ENCODE measurements around the gene CDK6. TPM values are rescaled to one million over a fixed set of nuclear protein-coding genes. Genes with fewer than 3 reads are reported as not detected.

The CDK6 gene
- total and polyA plus RNA-seq, 10 of the 15 experiments (the other 5 are each of a cell fraction or from before 2014, with no cell fraction given), result 8.0 to 118 (median 45.8) TPM

DNA sequence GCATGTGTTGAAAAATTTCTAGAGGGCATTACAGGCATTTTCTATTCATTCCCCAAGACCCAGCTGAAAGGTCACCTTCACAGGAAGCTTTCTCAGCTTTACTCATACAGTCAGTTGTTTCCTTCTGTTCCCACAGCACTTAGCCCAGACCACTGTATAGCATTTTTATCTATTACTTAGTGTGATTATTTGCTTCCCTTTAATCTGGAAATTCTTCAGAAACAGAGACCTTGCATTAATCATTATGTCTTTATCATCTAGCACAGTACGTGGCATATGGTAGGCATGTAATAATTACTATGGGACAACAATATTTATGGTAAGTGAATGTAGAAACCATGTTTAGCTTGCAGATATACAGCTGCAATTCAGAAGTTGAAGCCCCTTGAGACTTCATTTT, 38.2 kb upstream of the CDK6 start:
- no peak for ATAC-seq
- POLR2A ChIA-PET, result no interaction called here
- 90% methylated on average over 1 of the region's 1 CpG for WGBS (ENCODE audit: insufficient coverage, insufficient replicate concordance, low lambda C conversion rate, missing lambda C conversion rate)
- TF ChIP-seq, protein P1, sequence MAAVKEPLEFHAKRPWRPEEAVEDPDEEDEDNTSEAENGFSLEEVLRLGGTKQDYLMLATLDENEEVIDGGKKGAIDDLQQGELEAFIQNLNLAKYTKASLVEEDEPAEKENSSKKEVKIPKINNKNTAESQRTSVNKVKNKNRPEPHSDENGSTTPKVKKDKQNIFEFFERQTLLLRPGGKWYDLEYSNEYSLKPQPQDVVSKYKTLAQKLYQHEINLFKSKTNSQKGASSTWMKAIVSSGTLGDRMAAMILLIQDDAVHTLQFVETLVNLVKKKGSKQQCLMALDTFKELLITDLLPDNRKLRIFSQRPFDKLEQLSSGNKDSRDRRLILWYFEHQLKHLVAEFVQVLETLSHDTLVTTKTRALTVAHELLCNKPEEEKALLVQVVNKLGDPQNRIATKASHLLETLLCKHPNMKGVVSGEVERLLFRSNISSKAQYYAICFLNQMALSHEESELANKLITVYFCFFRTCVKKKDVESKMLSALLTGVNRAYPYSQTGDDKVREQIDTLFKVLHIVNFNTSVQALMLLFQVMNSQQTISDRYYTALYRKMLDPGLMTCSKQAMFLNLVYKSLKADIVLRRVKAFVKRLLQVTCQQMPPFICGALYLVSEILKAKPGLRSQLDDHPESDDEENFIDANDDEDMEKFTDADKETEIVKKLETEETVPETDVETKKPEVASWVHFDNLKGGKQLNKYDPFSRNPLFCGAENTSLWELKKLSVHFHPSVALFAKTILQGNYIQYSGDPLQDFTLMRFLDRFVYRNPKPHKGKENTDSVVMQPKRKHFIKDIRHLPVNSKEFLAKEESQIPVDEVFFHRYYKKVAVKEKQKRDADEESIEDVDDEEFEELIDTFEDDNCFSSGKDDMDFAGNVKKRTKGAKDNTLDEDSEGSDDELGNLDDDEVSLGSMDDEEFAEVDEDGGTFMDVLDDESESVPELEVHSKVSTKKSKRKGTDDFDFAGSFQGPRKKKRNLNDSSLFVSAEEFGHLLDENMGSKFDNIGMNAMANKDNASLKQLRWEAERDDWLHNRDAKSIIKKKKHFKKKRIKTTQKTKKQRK (IDR thresholded peaks at IDR 0.05; ENCODE audit: low read depth, low read length), result no peak
- TF ChIP-seq ETV6 (conservative IDR thresholded peaks at IDR 0.05 in 1 of 2, IDR thresholded peaks at IDR 0.05 in 1 of 2; ENCODE audit: borderline replicate concordance in 1 of 2, low read depth in 1 of 2) (no peak), ATF7 (IDR thresholded peaks at IDR 0.05; ENCODE audit: low read depth) (no peak), HDGF (IDR thresholded peaks at IDR 0.05) (no peak), RUNX3 (IDR thresholded peaks at IDR 0.05; ENCODE audit: low read length) (no peak)
- TF ChIP-seq, protein P2, sequence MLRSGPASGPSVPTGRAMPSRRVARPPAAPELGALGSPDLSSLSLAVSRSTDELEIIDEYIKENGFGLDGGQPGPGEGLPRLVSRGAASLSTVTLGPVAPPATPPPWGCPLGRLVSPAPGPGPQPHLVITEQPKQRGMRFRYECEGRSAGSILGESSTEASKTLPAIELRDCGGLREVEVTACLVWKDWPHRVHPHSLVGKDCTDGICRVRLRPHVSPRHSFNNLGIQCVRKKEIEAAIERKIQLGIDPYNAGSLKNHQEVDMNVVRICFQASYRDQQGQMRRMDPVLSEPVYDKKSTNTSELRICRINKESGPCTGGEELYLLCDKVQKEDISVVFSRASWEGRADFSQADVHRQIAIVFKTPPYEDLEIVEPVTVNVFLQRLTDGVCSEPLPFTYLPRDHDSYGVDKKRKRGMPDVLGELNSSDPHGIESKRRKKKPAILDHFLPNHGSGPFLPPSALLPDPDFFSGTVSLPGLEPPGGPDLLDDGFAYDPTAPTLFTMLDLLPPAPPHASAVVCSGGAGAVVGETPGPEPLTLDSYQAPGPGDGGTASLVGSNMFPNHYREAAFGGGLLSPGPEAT (IDR thresholded peaks at IDR 0.05; ENCODE audit: low read depth), result no peak
- TF ChIP-seq, protein P3, sequence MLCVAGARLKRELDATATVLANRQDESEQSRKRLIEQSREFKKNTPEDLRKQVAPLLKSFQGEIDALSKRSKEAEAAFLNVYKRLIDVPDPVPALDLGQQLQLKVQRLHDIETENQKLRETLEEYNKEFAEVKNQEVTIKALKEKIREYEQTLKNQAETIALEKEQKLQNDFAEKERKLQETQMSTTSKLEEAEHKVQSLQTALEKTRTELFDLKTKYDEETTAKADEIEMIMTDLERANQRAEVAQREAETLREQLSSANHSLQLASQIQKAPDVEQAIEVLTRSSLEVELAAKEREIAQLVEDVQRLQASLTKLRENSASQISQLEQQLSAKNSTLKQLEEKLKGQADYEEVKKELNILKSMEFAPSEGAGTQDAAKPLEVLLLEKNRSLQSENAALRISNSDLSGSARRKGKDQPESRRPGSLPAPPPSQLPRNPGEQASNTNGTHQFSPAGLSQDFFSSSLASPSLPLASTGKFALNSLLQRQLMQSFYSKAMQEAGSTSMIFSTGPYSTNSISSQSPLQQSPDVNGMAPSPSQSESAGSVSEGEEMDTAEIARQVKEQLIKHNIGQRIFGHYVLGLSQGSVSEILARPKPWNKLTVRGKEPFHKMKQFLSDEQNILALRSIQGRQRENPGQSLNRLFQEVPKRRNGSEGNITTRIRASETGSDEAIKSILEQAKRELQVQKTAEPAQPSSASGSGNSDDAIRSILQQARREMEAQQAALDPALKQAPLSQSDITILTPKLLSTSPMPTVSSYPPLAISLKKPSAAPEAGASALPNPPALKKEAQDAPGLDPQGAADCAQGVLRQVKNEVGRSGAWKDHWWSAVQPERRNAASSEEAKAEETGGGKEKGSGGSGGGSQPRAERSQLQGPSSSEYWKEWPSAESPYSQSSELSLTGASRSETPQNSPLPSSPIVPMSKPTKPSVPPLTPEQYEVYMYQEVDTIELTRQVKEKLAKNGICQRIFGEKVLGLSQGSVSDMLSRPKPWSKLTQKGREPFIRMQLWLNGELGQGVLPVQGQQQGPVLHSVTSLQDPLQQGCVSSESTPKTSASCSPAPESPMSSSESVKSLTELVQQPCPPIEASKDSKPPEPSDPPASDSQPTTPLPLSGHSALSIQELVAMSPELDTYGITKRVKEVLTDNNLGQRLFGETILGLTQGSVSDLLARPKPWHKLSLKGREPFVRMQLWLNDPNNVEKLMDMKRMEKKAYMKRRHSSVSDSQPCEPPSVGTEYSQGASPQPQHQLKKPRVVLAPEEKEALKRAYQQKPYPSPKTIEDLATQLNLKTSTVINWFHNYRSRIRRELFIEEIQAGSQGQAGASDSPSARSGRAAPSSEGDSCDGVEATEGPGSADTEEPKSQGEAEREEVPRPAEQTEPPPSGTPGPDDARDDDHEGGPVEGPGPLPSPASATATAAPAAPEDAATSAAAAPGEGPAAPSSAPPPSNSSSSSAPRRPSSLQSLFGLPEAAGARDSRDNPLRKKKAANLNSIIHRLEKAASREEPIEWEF (IDR thresholded peaks at IDR 0.05; ENCODE audit: insufficient replicate concordance, low read depth, low read length), result no peak
- TF ChIP-seq, protein P4, sequence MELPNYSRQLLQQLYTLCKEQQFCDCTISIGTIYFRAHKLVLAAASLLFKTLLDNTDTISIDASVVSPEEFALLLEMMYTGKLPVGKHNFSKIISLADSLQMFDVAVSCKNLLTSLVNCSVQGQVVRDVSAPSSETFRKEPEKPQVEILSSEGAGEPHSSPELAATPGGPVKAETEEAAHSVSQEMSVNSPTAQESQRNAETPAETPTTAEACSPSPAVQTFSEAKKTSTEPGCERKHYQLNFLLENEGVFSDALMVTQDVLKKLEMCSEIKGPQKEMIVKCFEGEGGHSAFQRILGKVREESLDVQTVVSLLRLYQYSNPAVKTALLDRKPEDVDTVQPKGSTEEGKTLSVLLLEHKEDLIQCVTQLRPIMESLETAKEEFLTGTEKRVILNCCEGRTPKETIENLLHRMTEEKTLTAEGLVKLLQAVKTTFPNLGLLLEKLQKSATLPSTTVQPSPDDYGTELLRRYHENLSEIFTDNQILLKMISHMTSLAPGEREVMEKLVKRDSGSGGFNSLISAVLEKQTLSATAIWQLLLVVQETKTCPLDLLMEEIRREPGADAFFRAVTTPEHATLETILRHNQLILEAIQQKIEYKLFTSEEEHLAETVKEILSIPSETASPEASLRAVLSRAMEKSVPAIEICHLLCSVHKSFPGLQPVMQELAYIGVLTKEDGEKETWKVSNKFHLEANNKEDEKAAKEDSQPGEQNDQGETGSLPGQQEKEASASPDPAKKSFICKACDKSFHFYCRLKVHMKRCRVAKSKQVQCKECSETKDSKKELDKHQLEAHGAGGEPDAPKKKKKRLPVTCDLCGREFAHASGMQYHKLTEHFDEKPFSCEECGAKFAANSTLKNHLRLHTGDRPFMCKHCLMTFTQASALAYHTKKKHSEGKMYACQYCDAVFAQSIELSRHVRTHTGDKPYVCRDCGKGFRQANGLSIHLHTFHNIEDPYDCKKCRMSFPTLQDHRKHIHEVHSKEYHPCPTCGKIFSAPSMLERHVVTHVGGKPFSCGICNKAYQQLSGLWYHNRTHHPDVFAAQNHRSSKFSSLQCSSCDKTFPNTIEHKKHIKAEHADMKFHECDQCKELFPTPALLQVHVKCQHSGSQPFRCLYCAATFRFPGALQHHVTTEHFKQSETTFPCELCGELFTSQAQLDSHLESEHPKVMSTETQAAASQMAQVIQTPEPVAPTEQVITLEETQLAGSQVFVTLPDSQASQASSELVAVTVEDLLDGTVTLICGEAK (IDR thresholded peaks at IDR 0.05; ENCODE audit: borderline replicate concordance), result no peak

More for the DNA sequence above, 38.2 kb upstream of the CDK6 start:
- H3K4me1 ChIP-seq (ENCODE audit: control insufficient read depth, insufficient read depth, low read length), result no peaks in the 10 kb centered on the region
- no peak overlapping the region for H2AFZ ChIP-seq (ENCODE audit: control insufficient read depth, low read depth, low read length)
- FAIRE-seq, result no peak
- intact Hi-C loops (cut with micrococcal nuclease; ENCODE audit: unreplicated experiment) (no loop called here), in situ Hi-C loops (cut with MboI) (no loop called here)
- ChIA-PET CTCF (interaction anchor here (1.0 to 1.4 kb wide), 3 partner anchors 9 to 254 kb away, joined by 3 to 4 read pairs (median 3); no protein-coding TSS in a partner anchor), SMC1A (ENCODE audit: uncharacterized antibody, unreplicated experiment) (interaction anchor here (1.0 to 2.2 kb wide), 8 partner anchors 9 to 358 kb away, joined by 3 to 9 read pairs (median 5); no protein-coding TSS in a partner anchor), RAD21 (ENCODE audit: unreplicated experiment) (interaction anchor here (1.0 kb wide), 1 partner anchor 174 kb away, joined by 3 read pairs; no protein-coding TSS in a partner anchor)
- H3K36me3 ChIP-seq (ENCODE audit: control insufficient read depth in 2 of 2, insufficient read depth in 2 of 2, low read length in 1 of 2), result no peaks in the 10 kb centered on the region
- H3K4me3 ChIP-seq, result no peak overlapping the region
- no peaks in the 10 kb centered on the region for H4K20me1 ChIP-seq (ENCODE audit: control insufficient read depth, insufficient read depth)
- H3K9me3 ChIP-seq (replicated peaks; ENCODE audit: control insufficient read depth, insufficient read depth, low read length), result peaks cover 2% of the 10 kb centered on the region; the same call in 2 of the 3 replicates
- no TSS peak for BruUV-seq (replicated peaks)
- H3K27me3 ChIP-seq (replicated peaks in 1 of 2; ENCODE audit: control insufficient read depth in 2 of 2, insufficient read depth in 2 of 2, low read length in 1 of 2), result no peaks in the 10 kb centered on the region
- H3K9ac ChIP-seq (ENCODE audit: control insufficient read depth, insufficient read depth, low read length), result no peak overlapping the region
- no peak overlapping the region for H3K27ac ChIP-seq (ENCODE audit: control insufficient read depth, insufficient read depth)
- no peak overlapping the region for H3K4me2 ChIP-seq (ENCODE audit: control insufficient read depth, insufficient read depth)
- no peaks in the 10 kb centered on the region for H3K79me2 ChIP-seq (ENCODE audit: control insufficient read depth, insufficient read depth, low read length)
- DNase-seq (ENCODE audit: low read depth, low spot score), result no peak

Data from GM12878 (cell line).